ENCODE measurements around the gene FBXW10B.
"Not testable (repeated sequence)": the region's sequence is repeated elsewhere in the genome, so short reads cannot be mapped to it uniquely, and the experiment has no call there.

DNA sequence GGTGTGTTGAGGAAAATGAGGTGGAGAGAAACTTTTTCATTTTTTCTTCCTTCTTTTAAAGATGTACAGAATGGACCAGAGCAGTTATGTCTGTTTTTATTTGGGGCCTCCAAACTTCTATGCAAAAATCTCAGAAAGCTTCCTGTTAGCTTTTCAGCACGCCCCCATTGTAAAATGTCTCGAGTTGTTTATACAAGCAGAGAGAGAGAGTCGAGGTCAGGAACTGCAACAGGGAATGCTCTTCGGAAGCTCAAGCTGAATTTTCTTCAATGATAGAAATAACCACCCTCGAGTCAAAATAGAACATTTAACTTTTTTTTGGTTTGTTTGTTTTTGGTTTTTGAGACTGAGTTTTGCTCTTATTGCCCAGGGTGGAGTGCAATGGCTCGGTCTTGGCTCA, 3.7 kb downstream of the FBXW10B start:
- TF ChIP-seq YY1 (tag by site-specific recombination; IDR thresholded peaks at IDR 0.05); ZNF426 (tag by site-specific recombination; IDR thresholded peaks at IDR 0.05); ZNF76 (tag by site-specific recombination; IDR thresholded peaks at IDR 0.05; ENCODE audit: borderline replicate concordance, low read depth); ZNF239 (tag by site-specific recombination; IDR thresholded peaks at IDR 0.05); HOXA7 (CRISPR knock-in tag; IDR thresholded peaks at IDR 0.05; ENCODE audit: borderline replicate concordance); ZNF416 (tag by site-specific recombination; IDR thresholded peaks at IDR 0.05): not testable (repeated sequence)
- TF ChIP-seq, protein P1, sequence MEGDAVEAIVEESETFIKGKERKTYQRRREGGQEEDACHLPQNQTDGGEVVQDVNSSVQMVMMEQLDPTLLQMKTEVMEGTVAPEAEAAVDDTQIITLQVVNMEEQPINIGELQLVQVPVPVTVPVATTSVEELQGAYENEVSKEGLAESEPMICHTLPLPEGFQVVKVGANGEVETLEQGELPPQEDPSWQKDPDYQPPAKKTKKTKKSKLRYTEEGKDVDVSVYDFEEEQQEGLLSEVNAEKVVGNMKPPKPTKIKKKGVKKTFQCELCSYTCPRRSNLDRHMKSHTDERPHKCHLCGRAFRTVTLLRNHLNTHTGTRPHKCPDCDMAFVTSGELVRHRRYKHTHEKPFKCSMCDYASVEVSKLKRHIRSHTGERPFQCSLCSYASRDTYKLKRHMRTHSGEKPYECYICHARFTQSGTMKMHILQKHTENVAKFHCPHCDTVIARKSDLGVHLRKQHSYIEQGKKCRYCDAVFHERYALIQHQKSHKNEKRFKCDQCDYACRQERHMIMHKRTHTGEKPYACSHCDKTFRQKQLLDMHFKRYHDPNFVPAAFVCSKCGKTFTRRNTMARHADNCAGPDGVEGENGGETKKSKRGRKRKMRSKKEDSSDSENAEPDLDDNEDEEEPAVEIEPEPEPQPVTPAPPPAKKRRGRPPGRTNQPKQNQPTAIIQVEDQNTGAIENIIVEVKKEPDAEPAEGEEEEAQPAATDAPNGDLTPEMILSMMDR (tag by site-specific recombination; IDR thresholded peaks at IDR 0.05) = not testable (repeated sequence)

All from HEK293 (cell line).